Measurements from ENCODE around the gene ATP11C. TPM values are rescaled to one million over a fixed set of nuclear protein-coding genes. Genes with fewer than 3 reads are reported as not detected.
A peak's percentile ranks its signal among the peaks of the same experiment; 100 is the strongest.
"Not testable (repeated sequence)": the region's sequence is repeated elsewhere in the genome, so short reads cannot be mapped to it uniquely, and the experiment has no call there.

Gene ATP11C
- polyA plus RNA-seq, 2 of the 4 experiments (the other 2 are of a cell fraction): 16.4 to 34.3 TPM

GRCh38 chrX:139862208-139862607, 70.6 kb downstream of the ATP11C start:
- ChIA-PET POLR2A (no interaction called here), CTCF (no interaction called here)
- H3K27ac ChIP-seq: no peak overlapping the region
- FAIRE-seq (no peak), ATAC-seq (no peak), DNase-seq (ENCODE audit: low read depth in 1 of 2, low spot score in 1 of 2) (no peak)
- H3K4me3 ChIP-seq: no peak overlapping the region
- TF ChIP-seq FOXS1 (CRISPR knock-in tag; IDR thresholded peaks at IDR 0.05) (no peak), REST (IDR thresholded peaks at IDR 0.05) (no peak), HEYL (CRISPR knock-in tag; IDR thresholded peaks at IDR 0.05) (no peak), MAX (IDR thresholded peaks at IDR 0.05) (no peak)
- no peaks in the 10 kb centered on the region for H3K9me3 ChIP-seq
- H3K4me1 ChIP-seq: no peaks in the 10 kb centered on the region
- 94% methylated on average over 5 of the region's 5 CpGs for WGBS (ENCODE audit: missing lambda C conversion rate)
- H3K4me2 ChIP-seq: no peak overlapping the region

- POLR2A ChIA-PET; DNase-seq (ENCODE audit: low read depth in 1 of 2, low spot score in 1 of 2); H3K9me3 ChIP-seq; H3K27ac ChIP-seq; ATAC-seq; H3K4me1 ChIP-seq; FAIRE-seq; H3K4me2 ChIP-seq; CTCF ChIA-PET; H3K4me3 ChIP-seq: not testable (repeated sequence)
- WGBS (ENCODE audit: missing lambda C conversion rate): 85% methylated on average over 4 of the region's 4 CpGs
Measured at GRCh38 chrX:139856826-139857225, 76.0 kb downstream of the ATP11C start.

GRCh38 chrX:139851730-139852129, 81.1 kb downstream of the ATP11C start:
- FAIRE-seq: peak; percentile 65
- no peak for ATAC-seq
- no peak overlapping the region for H3K4me2 ChIP-seq
- no peaks in the 10 kb centered on the region for H3K4me1 ChIP-seq
- 100% methylated on average over 3 of the region's 3 CpGs for WGBS (ENCODE audit: missing lambda C conversion rate)
- ChIA-PET CTCF (no interaction called here), POLR2A (no interaction called here)
- H3K9me3 ChIP-seq: no peaks in the 10 kb centered on the region
- TF ChIP-seq ZSCAN20 (CRISPR knock-in tag; IDR thresholded peaks at IDR 0.05) (no peak), CHD4 (IDR thresholded peaks at IDR 0.05; ENCODE audit: borderline replicate concordance) (no peak), FOXS1 (CRISPR knock-in tag; IDR thresholded peaks at IDR 0.05) (no peak), CBX8 (IDR thresholded peaks at IDR 0.05) (no peak), CHD2 (IDR thresholded peaks at IDR 0.05; ENCODE audit: low read length, partially characterized antibody) (no peak), HES2 (IDR thresholded peaks at IDR 0.05) (no peak), HOXA7 (CRISPR knock-in tag; IDR thresholded peaks at IDR 0.05) (no peak), HOXB5 (CRISPR knock-in tag; IDR thresholded peaks at IDR 0.05) (no peak), RCOR1 (IDR thresholded peaks at IDR 0.05; ENCODE audit: low read depth, low read length) (no peak)
- DNase-seq (ENCODE audit: low read depth in 1 of 2, low spot score in 1 of 2): no peak
- no peak overlapping the region for H3K27ac ChIP-seq
- H3K4me3 ChIP-seq: no peak overlapping the region

GRCh38 chrX:139850968-139851367, 81.9 kb downstream of the ATP11C start:
- Histone ChIP-seq H3K4me1 (no peaks in the 10 kb centered on the region), H3K9me3 (no peaks in the 10 kb centered on the region), H3K4me2 (no peak overlapping the region), H3K27ac (no peak overlapping the region), H3K4me3 (no peak overlapping the region)
- ATAC-seq (no peak), DNase-seq (ENCODE audit: low read depth in 1 of 2, low spot score in 1 of 2) (no peak), FAIRE-seq (no peak)
- 80% methylated on average over 2 of the region's 2 CpGs for WGBS (ENCODE audit: missing lambda C conversion rate)
- ChIA-PET CTCF (no interaction called here), POLR2A (no interaction called here)
- no peak for TF ChIP-seq ZC3H11A (IDR thresholded peaks at IDR 0.05)

- DNase-seq (ENCODE audit: low read depth in 1 of 2, low spot score in 1 of 2): no peak
- Histone ChIP-seq H3K4me3 (no peak overlapping the region), H3K27ac (no peak overlapping the region), H3K9me3 (no peaks in the 10 kb centered on the region), H3K4me1 (no peaks in the 10 kb centered on the region), H3K4me2 (no peak overlapping the region)
- WGBS (ENCODE audit: missing lambda C conversion rate): 61% methylated on average over 2 of the region's 2 CpGs
- no peak for ATAC-seq
- TF ChIP-seq FOSB (CRISPR knock-in tag; IDR thresholded peaks at IDR 0.05) (no peak), RARB (CRISPR knock-in tag; IDR thresholded peaks at IDR 0.05) (no peak), TFCP2L1 (CRISPR knock-in tag; IDR thresholded peaks at IDR 0.05) (no peak), TP53 (CRISPR knock-in tag; IDR thresholded peaks at IDR 0.05) (no peak)
- no peak for FAIRE-seq
- CTCF ChIA-PET: no interaction called here
- POLR2A ChIA-PET: no interaction called here
Measured at GRCh38 chrX:139844884-139845283, 88.0 kb downstream of the ATP11C start.
